ENCODE results near the gene HHAT. TPM values are rescaled to one million over a fixed set of nuclear protein-coding genes. Genes with fewer than 3 reads are reported as not detected.

Gene HHAT
- polyA plus RNA-seq, 1 donor (not counting 4 experiments of a cell fraction or from before 2014, with no cell fraction given), result 3.8 TPM

DNA sequence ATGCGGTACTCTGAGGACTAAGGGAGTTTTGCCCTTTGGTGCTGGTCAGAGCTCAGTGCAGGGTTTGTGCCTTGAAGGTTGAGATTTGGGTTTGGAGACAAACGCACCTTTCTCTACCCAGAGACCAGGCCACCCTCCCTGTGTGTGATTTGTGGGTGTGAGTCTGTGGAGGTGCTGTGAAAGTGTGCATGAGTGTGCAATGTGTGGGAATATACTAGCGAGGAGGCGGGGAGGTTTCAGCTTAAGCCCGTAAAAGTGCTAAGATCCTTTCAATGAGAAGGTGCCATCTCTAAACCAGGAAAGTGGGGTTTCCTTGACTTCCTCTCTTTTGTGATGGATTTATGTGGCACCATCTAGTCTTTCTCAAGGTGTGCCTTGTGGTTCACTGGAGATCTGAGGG, 225.7 kb downstream of the HHAT start:
- Histone ChIP-seq H3K4me1 (ENCODE audit: control insufficient read depth, extremely low read depth, insufficient read depth, low read length) (no peaks in the 10 kb centered on the region), H3K4me3 (ENCODE audit: control insufficient read depth in 2 of 3, extremely low read depth in 1 of 3, insufficient read depth in 2 of 3, low read depth in 1 of 3, low read length in 3 of 3) (no peak overlapping the region), H3K9me1 (ENCODE audit: control insufficient read depth, extremely low read depth, insufficient read depth, low read length) (no peaks in the 10 kb centered on the region), H3K9ac (ENCODE audit: control insufficient read depth, extremely low read depth, insufficient read depth, low read length) (no peak overlapping the region), H3K27ac (ENCODE audit: control insufficient read depth, insufficient read depth, low read length) (no peak overlapping the region), H3K4me2 (ENCODE audit: control insufficient read depth, extremely low read depth, insufficient read depth, low read depth, low read length) (no peak overlapping the region), H4K20me1 (ENCODE audit: control insufficient read depth, extremely low read depth, insufficient read depth, low read length) (no peaks in the 10 kb centered on the region), H3K27me3 (ENCODE audit: control insufficient read depth, extremely low read depth, insufficient read depth, low read length) (no peaks in the 10 kb centered on the region), H2AFZ (ENCODE audit: control insufficient read depth, low read length) (no peak overlapping the region), H3K9me3 (ENCODE audit: control insufficient read depth, low read depth, low read length) (no peaks in the 10 kb centered on the region), H3K36me3 (ENCODE audit: control insufficient read depth in 2 of 2, extremely low read depth in 1 of 2, insufficient read depth in 2 of 2, low read length in 2 of 2) (no peaks in the 10 kb centered on the region), H3K79me2 (ENCODE audit: control insufficient read depth, insufficient read depth, low read length) (no peaks in the 10 kb centered on the region)
- dilution Hi-C loops (cut with MboI; ENCODE audit: extremely low pct_ligation_motif_present, low sequenced_read_pairs), result no loop called here
- no peak for DNase-seq (ENCODE audit: low read depth, low spot score)
- no peak for TF ChIP-seq CTCF (optimal IDR thresholded peaks at IDR 0.05 in 1 of 3, IDR thresholded peaks at IDR 0.05 in 1 of 3, conservative IDR thresholded peaks at IDR 0.05 in 1 of 3; ENCODE audit: extremely low read depth in 1 of 3, insufficient read depth in 2 of 3, low read length in 3 of 3)
- no peak for TF ChIP-seq EZH2 (IDR thresholded peaks at IDR 0.05; ENCODE audit: low read length)
- FAIRE-seq, result no peak

GRCh38 chr1:210556475-210556874, 227.8 kb downstream of the HHAT start:
- Histone ChIP-seq H3K4me2 (ENCODE audit: control insufficient read depth, extremely low read depth, insufficient read depth, low read depth, low read length) (no peak overlapping the region), H3K79me2 (ENCODE audit: control insufficient read depth, insufficient read depth, low read length) (no peaks in the 10 kb centered on the region), H3K4me1 (ENCODE audit: control insufficient read depth, extremely low read depth, insufficient read depth, low read length) (no peaks in the 10 kb centered on the region), H3K9ac (ENCODE audit: control insufficient read depth, extremely low read depth, insufficient read depth, low read length) (no peak overlapping the region), H3K9me3 (ENCODE audit: control insufficient read depth, low read depth, low read length) (no peaks in the 10 kb centered on the region), H3K9me1 (ENCODE audit: control insufficient read depth, extremely low read depth, insufficient read depth, low read length) (no peaks in the 10 kb centered on the region), H4K20me1 (ENCODE audit: control insufficient read depth, extremely low read depth, insufficient read depth, low read length) (no peaks in the 10 kb centered on the region), H3K27me3 (ENCODE audit: control insufficient read depth, extremely low read depth, insufficient read depth, low read length) (no peaks in the 10 kb centered on the region), H3K4me3 (ENCODE audit: control insufficient read depth in 2 of 3, extremely low read depth in 1 of 3, insufficient read depth in 2 of 3, low read depth in 1 of 3, low read length in 3 of 3) (no peak overlapping the region), H3K27ac (ENCODE audit: control insufficient read depth, insufficient read depth, low read length) (no peak overlapping the region), H2AFZ (ENCODE audit: control insufficient read depth, low read length) (no peak overlapping the region), H3K36me3 (ENCODE audit: control insufficient read depth in 2 of 2, extremely low read depth in 1 of 2, insufficient read depth in 2 of 2, low read length in 2 of 2) (no peaks in the 10 kb centered on the region)
- TF ChIP-seq CTCF (optimal IDR thresholded peaks at IDR 0.05 in 1 of 3, IDR thresholded peaks at IDR 0.05 in 1 of 3, conservative IDR thresholded peaks at IDR 0.05 in 1 of 3; ENCODE audit: extremely low read depth in 1 of 3, insufficient read depth in 2 of 3, low read length in 3 of 3) (no peak), EZH2 (IDR thresholded peaks at IDR 0.05; ENCODE audit: low read length) (no peak)
- FAIRE-seq, result no peak
- dilution Hi-C loops (cut with MboI; ENCODE audit: extremely low pct_ligation_motif_present, low sequenced_read_pairs), result no loop called here
- DNase-seq (ENCODE audit: low read depth, low spot score), result no peak
